ENCODE results near the gene FGD4.
"Not testable (repeated sequence)": the region's sequence is repeated elsewhere in the genome, so short reads cannot be mapped to it uniquely, and the experiment has no call there.

FGD4 gene

GRCh38 chr12:32499048-32499447 is 99.7 kb downstream of the FGD4 start:
- no peak for DNase-seq

GRCh38 chr12:32501835-32502333 is 102.5 kb downstream of the FGD4 start:
- peak; percentile 41 for DNase-seq

DNA sequence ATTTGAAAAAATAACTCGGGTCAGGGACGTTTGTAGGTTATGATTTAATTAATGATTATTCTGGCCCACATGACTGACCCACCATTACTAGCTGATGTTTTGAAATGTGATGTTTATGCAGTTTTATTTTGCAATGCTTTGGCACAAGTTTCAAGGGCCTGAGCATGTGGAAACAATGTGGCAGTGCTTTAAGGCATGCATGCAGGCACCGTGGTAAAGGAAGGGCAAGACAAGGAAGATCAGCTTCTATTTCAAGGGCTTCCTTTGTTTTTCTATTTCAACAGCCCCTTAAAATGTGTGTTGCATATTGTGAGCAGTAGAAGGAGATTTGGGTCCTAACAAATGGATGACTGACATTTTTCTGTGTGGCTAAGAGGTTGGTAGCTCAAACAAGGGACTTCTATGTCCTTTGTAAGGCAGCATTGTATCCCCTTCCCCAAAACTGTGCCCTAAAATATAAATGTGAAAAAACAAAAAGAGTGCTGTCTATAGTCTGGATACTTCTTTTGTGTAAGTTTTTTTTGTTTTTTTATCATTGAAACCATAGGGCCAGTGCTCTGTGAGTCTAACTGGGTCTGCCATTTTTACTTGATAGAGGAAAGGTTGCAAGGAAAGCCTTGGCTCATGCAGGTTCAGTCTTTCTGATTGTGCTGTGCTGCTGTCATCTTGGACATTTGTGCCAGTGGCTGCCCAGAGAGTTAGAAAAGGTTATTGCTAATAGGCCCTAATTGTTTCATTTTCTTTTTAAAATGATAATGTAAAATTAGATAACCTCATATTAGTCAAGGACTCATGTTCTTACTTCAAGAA is 103.5 kb downstream of the FGD4 start:
- no peak for DNase-seq

DNA sequence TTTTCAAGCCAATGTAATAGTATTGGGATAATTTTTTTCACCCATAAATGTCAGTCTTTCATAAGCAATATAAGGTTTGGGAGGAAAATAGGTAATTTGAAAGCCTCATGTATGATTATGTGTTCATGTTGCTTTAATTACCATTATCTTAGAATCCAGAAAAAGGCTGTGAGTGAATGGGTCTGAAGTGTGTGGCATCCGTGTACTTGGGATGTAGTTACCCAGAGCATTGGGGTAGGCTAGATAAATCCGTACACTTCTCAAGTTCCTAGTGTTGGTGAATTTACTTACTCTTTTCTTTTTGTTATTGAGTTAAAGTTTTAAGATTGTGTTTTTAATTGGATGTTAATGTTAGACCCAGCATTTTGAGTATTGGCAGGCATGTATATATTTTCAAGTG is 104.4 kb downstream of the FGD4 start:
- no peak for DNase-seq

DNA sequence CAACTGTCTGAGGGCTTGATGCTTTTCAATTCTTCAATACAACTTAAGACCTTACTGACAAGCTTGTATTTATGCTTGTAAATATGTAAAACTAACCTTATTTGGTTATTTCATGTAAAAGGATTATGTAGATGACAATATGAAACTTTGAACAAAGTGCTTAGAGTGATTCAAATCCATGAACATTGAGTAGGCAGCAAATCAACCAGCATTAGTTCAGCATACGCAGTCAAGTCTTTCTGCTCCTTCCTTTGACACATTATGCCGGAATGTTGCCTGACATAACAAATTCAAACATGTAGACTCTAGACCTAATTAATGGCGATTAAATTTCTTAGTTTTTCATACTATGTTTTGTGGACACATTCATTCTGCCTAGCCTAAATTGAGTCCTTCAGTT is 105.2 kb downstream of the FGD4 start:
- DNase-seq = no peak

- DNase-seq = no peak
These were observed 105.9 kb downstream of the FGD4 start for GRCh38 chr12:32505067-32505945.

DNA sequence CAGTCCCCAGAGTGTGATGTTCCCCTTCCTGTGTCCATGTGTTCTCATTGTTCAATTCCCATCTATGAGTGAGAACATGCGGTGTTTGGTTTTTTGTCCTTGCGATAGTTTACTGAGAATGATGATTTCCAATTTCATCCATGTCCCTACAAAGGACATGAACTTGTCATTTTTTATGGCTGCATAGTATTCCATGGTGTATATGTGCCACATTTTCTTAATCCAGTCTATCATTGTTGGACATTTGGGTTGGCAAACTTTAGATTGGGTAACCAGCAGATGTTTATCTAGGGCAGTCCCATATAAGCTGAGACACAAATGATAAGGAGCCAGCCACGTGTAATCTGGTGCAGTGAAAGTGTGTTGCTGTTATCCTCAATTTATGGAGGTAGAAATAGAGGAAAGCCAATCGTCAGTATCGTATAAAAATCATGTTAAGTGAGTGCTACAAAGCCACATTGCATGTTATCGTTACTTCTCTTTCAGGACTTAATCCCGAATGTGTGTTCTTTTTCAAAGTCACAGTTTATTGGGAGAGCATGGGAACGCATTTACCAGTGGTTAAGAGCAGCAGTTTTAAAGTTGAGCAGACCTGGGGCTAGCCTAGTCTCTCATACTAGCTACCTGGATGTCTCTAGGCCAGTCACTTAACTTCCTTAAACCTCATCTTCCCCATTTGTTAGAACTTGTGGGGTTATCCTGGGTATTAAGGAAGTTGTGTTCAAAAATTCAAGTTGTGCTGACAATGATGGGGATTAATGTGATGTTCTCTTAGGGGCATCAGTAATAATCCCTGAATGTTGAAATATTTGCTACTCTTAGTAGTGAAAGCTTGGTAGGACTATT is 108.0 kb downstream of the FGD4 start:
- not testable (repeated sequence) for DNase-seq

GRCh38 chr12:32507942-32508320 is 108.6 kb downstream of the FGD4 start:
- no peak for DNase-seq

DNA sequence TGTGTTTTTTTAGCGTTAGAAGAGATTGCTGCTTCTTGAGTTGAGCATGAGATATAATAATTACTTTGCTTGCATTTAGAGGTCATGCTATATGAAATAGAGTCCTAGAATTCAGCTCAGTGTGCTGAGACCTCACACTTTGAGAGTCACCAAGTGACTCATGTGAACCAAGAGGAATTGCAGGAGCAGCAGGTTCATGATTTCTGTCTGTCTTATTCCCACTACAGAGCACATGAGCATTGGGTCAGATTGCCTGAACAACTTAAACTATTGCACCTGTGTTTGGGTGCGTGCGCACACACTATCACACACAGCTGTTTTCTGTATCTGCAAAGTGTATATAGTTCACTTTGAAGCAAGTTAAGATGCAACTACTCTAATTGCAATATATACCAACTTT is 109.3 kb downstream of the FGD4 start:
- DNase-seq = no peak

GRCh38 chr12:32509328-32510091 is 110.2 kb downstream of the FGD4 start:
- DNase-seq = no peak

DNA sequence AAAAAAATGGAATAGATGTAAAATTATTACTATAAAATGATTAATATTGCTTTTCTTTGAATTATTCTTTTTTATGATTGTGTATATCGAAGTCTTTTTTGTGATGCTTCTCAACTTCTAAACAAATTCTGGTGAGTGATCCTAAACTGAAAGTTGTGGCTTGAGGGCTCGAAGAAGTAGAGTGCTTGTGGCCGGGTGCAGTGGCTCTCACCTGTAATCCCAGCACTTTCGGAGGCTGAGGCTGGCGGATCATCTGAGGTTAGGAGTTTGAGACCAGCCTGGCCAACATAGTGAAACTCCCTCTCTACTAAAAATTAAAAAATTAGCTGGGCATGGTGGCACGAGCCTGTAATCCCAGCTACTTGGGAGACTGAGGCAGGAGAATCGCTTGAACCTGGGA is 112.6 kb downstream of the FGD4 start:
- DNase-seq = not testable (repeated sequence)

DNA sequence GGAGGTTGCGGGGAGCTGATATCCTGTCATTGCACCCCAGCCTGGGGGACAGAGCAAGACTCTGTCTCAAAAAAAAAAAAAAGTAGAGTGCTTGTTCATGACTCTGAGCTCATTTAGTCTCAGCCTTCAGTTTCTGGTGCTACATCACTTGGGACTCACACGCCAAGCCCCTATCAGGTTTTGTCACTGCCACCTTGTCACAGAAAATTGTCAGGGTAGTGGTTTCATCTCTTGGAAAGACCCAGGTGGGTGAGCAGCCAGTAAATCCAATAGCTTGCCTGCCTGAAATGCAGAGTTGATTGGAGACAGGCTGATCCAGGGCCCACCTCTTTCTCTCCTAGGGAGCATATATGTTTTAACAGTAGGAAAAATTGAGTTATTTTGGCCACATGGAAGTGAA is 113.0 kb downstream of the FGD4 start:
- DNase-seq = no peak

DNA sequence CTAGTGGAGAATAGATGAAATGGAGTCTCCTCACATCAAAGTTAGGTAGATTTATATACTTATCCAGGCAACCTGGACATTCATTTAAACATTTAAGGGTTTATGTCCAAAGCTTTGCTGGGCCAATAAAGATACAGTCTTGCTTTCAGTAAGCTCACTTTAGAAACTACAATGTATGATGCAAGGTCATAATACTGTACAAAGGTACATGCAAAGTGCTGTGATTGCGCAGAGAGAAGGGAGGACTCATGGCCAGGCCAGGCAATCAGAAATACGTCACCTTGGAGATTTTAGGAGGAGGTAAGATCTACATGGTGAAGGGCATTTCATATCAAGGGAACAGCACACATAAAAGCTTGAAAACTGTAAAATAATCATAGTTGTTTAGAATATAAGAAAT is 113.6 kb downstream of the FGD4 start:
- DNase-seq = no peak

GRCh38 chr12:32515137-32515873 is 115.9 kb downstream of the FGD4 start:
- DNase-seq = no peak

DNA sequence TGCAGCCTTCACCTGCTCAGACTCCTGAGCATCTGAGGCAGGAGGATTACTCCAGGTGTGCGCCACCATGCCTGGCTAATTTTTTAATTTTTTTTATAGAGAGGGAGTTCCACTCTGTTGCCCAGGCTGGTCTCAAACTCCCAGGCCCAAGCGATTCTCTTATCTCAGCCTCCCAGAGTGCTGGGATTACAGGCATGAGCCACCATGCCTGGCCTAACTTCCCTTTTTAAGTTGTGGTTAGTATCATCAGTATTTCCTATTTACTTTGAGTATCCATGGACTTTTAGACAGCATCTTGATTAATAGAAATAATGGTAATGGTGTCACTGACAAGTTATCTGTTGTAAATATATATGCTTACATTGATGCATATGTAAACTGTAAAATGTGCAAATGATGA is 116.9 kb downstream of the FGD4 start:
- no peak for DNase-seq

DNA sequence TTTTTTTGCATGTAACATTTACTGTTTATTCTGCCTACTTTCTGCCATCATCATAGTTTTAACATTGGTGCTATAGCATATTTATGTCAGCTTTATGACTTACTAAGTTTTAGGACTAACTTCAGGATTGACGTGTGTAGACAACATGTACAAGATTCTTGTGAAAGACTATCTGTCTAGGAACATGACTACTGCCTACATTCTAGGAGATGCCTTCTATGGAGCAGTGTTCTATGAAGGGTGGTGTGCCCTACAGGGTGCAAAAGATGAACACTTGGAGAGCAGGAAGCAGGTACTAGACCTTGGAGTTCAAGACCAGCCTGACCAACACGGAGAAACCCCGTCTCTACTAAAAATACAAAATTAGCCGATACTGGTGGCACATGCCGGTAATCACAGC is 118.6 kb downstream of the FGD4 start:
- DNase-seq = no peak

DNA sequence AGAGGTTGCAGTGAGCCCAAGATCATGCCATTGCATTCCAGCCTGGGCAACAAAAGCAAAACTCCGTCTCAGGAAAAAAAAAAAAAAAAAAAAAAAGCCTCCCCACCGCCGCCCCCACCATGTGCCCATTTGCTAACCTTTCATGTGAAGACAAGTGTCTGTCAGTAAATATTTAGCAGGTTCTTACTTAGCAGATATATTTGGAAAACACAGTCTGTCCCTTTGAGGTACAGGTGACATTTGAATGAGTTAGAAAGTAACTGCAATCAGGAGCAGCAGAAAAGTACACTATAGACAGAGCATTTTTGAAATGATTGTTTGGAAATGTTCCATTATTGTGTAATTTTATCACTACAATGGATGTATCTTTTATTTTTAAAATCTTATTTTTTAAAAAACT is 119.7 kb downstream of the FGD4 start:
- DNase-seq = no peak

GRCh38 chr12:32522331-32523221 is 123.2 kb downstream of the FGD4 start:
- no peak for DNase-seq

DNA sequence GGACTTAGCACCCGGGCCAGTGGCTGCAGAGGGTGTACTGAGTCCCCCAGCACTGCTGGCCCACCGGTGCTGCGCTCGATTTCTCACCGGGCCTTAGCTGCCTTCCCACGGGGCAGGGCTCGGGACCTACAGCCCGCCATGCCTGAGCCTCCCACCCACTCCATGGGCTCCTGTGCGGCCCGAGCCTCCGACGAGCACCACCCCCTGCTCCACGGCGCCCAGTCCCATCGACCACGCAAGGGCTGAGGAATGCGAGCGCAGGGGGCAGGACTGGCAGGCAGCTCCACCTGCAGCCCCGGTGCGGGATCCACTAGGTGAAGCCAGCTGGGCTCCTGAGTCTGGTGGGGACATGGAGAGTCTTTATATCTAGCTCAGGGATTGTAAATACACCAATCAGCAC is 126.4 kb downstream of the FGD4 start:
- DNase-seq = not testable (repeated sequence)

DNA sequence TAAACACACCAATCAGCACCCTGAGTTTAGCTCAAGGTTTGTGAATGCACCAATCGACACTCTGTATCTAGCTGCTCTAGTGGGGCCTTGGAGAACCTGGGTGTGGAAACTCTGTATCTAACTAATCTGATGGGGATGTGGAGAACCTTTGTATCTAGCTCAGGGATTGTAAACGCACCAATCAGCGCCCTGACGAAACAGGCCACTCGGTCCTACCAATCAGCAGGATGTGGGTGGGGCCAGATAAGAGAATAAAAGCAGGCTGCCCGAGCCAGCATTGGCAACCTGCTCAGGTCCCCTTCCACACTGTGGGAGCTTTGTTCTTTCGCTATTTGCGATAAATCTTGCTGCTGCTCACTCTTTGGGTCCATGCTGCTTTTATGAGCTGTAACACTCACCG is 127.0 kb downstream of the FGD4 start:
- DNase-seq = not testable (repeated sequence)
